AG08396 (cell line): ENCODE data around the gene PRCD.
"Not testable (repeated sequence)": the region's sequence is repeated elsewhere in the genome, so short reads cannot be mapped to it uniquely, and the experiment has no call there.

Experiments used
- DNase-seq: peaks from one replicate; pipeline ENCODE4 v3.0.0; 2012; ENCODE audit warnings: low spot score, mixed read lengths

PRCD gene

DNA sequence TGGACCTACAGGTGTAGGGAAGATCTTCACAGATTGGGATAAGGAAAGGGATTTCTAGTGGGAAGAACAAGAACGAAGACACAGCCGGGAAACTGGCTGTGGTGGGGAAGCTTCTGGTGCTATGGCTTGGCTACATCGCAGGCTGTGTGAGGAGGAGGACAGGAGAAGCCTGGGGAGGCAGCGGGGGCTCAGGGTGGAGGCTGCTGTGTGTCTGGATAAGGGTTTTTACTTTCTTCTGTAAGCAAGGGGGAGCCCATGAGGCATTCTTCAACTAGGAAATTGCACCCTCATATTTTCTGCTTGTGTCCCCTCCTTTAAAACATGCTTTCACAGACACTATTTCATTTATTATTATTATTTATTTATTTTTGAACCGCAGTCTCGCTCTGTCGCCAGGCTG, 35.7 kb upstream of the PRCD start:
- DNase-seq, result no peak

DNA sequence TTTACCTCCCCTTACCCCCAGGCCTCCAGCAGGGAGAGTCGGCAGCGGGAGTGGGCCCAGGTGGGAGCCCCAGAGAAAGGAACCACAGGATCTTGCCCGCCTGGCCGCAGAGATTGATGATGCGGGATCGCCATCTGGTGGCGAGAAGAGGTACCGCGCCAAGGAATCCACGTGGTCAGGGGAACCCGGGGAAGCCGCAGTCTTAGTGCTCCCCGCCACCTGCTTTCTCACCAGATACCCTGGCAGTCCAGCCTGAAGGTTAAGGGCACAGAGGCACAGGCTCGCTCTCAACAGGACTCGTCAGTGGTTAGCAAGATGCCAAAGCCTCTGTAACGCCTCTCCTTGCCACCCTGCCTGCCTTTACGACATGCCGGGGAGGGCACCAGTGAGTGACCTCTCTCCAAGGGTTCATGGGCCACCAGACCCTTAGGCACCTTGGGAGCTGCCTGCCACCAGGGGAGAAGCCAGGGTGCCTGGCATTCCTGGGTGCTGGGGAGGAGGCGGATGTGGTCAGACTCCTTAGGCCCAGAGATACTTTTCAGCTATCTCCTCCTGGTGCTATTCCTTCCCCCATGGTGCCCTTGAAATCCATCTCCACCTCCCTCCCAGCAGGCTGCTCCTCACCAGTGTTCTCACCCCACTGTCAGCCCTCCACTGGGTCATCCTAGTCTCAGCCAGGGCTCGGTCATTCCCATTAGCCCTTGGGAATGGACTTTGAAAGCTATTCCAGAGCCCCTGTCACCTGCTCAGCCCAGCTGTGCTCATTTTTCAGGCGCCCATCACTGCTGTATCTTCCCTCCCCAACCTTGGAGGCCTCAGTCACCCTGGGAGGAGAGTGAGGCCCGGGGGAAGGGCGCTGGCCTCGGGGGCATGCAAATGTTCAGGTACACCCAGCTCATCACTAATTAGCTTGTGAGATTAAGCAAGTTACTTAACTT, 33.2 kb upstream of the PRCD start:
- DNase-seq, result peak; percentile 87

DNA sequence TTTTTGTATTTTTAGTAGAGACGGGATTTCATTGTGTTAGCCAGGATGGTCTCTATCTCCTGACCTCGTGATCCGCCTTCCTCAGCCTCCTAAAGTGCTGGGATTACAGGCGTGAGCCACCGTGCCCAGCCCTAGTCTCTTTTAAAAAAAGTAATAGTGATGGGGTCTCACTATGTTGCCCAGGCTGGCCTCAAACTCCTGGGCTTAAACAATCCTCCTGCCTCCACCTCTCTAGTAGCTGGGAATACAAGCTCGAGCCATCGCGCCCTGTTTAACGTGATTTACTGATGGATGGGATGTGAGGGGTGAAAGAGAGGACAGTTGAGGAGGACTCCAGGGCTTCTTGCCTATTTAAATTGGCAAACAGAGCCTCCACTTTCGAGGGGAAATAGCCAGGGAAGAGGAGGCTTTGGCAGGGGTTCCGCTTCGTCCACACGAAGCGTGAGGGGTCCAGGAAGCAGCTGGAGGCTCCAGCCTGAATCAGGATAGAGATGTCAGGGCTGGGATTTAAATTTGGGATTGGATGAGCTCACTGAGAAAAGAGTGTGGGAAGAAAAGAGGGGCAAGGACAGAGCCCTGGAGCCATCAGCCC, 31.3 kb upstream of the PRCD start:
- DNase-seq, result not testable (repeated sequence)

DNA sequence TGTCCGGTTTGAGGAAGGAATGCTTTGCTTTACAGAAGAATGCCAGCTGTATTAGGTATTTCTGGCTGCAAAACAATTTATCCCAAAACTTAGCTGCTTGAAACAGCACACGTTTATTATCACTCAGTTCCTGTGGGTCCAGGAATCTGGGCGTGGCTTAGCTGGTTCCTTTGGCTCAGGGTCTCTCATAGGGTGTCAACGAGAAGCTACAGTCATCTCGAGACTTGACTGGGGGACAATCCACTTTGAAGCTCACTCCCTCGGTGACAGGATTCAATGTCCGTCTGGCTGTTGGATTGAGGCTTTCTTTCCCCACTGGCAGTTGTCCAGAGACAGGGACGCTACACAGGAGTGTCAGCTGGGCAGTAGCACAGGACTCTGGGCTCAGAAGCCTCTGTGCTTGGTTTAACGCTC, 29.0 kb upstream of the PRCD start:
- no peak for DNase-seq

DNA sequence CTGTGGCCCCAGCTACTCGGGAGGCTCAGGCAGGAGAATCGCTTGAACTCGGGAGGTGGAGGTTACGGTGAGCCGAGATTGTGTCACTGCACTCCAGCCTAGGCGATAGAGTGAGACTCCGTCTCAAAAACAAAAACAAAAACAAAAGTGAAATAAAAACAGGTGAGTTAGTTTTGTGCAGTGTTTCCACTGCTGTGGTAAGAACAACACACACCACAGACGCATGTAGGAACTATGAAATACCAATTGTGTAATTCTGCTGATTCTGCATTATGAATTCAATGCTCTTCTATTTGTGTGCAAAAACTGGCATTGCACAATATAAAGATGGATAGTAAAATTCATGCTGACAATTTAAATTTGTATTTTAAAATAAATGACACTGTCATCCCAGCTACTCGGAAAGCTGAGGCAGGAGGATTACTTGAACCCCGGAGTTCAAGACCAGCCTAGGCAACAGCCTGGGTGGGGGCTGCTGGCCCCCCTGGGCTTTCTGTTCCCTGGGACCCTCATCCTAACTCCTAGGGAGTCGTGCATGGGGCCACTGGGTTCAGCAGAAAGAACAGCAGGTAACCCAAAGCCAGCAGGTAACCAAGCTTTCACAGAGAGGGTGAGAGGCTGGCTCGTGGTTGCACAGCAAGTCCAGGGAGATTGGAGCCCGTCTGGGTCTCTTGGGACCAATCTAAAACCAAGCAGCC, 28.0 kb upstream of the PRCD start:
- DNase-seq, result no peak

DNA sequence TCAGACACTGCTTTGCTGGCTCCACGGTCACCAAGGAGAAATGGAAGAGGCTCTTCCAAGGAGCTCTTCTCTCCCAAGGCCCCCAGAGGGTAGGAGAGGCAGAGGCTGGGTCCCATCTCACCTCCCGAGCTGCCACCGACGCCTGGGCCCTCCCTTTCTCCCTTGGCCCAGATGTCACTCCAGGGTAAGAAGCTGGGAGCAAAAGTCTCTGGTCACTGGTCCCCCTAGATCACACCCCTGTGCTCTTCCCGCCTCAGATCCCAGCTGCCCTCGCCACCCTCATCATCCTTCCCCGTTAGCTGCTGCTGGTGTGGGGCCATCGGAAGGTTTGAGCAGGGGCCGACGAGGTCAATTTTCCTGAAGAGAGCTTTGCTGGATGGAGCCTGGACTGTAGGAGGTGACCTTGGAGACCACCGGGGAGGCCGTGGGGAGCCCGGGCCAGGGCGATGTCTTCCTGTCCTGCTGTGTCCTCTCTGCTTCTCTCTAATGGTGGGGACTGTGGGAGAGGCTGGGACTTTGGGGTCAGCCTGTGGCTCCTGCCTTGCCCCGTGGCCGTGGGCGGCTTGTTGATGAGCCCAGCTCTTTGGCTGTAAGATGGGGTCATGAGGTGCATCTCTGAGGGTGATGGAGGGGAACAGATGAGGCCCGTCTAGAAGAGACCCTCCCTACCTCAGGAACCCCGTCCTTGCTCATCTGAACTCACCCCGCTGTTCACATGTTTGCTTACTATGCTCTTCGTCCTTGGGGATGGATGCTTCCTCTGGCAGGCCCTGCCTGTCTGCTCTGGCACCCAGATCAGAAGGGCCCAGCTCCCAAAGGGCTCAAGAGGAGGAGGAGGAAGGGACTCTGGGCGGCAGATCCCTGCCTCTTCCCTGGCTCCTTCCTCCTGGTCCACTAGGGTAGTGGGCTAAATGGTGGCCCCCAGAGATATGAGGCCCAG, 27.2 kb upstream of the PRCD start:
- DNase-seq, result no peak

DNA sequence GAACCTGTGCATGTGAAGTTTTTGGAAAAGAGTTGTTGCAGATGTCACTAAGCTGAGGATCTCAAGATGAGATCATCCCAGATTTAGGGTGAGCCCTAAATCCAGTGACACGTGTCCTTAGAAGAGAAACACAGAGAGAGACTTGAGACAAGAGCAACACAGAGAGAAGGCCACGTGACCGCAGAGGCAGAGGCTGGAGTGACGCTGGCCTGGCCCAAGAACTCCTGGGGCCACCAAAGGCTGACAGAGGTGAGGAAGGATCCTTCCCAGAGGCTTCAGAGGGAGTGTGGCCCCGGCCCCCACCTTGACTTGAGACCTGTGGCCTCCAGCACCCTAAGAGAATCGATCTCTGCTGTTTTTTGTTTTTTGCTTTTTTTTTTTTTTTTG, 26.5 kb upstream of the PRCD start:
- no peak for DNase-seq

DNA sequence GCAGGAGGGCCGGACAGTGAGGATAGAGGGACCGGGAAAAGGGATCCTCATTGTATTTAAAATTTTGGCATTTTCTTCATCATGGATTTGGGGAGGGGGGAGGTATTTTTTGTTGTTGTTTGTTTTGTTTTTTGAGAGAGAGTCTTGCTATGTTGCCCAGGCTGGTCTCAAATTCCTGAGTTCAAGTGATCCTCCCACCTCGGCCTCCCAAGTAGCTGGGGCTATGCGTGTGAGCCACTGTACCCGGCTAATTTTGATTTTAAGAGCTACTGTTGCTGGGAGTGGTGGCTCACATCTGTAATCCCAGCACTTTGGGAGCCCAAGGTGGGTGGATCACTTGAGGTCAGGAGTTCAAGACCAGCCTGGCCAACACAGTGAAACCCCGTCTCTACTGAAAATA, 25.5 kb upstream of the PRCD start:
- DNase-seq, result not testable (repeated sequence)

DNA sequence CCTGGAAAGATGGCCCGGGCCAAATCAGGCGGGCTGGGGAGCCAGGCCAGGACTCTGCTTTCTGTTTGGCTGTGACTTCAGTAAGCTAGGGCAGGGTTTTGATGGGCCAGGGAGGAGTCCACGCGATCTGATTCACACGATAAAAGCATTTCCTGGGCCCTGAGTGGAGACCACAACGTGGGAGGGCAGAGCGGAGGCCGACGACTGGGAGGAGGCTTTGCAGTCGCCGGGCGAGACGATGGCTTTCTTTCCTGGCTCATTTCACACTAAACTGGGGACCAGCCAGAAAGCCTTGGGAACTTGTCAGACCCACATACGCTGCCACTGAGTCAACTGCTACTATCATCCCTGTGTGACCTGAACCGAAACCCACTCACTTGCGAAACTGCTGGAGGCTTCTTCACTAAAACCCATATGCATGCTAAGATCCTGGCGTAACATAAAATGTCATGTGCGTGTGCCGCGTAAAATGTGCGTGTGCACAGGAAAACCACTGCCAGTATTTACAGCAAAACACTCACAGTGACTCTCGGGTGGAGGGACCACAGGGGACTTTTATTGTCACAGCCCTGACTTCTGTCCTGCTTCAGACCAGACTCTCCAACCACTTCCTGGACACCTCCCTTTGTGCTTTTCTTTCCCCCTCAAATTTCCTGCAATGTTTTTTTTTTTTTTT, 24.4 kb upstream of the PRCD start:
- DNase-seq, result peak; percentile 92

DNA sequence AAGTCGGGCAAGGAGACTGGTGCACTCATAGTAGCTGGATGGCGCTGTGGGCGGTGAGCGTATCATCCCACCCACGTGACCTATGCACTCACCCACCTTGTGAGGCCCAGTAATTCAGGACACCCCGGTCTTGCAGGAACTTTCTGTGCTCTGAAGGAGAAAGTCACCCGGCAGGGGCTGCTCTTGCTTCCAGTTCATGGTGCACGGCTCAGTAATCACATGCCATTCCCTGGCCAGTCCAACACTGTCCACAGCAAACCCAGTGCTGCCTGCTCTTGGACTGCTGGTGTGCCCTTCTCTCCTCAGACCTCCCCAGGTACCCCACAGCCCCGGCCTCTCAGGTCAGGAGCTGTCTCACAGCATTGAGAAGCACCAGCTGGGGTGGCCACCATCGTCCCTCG, 22.2 kb upstream of the PRCD start:
- DNase-seq, result no peak

DNA sequence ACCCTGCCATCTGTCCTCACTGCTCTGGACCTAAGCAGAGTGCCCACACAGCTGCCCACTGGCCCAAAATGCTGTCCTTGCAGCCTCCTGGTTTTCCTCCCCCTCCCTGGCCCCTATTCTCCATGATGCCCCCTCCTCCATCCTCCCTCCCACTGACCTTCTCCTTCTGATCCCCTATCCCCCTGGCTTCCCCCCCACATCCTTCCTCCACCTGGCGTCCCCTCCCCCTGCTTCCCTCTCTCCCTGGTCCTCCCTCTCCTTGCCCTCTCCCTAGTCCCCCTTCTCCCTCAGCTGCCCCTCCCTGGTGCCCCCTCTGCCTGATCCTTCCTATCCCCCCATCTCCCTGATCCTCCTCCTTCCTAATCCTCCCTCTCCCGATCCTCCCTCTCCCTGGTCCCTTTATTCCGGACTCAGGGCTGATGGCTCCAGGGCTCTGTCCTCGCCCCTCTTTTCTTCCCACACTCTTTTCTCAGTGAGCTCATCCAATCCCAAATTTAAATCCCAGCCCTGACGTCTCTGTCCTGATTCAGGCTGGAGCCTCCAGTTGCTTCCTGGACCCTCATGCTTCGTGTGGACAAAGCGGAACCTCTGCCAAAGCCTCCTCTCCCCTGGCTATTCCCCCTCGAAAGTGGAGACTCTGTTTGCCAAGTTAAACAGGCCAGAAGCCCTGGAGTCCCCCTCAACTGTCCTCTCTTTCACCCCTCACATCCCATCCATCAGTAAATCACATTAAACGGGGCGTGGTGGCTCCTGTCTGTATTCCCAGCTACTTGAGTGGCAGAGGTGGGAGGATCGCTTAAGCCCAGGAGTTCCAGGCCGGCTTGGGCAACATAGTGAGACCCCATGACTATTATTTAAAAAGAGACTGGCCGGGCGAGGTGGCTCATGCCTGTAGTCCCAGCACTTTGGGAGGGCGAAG, 20.5 kb upstream of the PRCD start:
- DNase-seq, result no peak

DNA sequence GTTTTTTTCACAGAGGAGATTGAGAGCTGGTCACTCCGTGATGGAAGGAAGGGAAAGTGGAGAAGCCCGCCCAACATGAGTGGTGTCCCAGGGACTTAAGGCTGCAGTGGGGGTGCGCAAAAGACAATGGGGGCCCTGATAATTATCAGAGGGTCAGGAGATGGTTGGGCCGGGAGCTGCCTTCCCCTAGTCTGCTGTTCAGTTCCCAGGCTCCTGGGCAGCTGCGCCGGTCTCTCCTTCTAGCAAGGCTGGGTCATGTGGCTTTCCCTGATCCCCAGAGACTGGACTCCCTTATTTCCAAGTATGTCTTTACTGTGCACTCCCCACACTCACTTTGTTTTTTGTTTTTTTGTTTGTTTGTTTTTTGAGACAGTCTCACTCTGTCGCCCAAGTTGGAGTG, 18.6 kb upstream of the PRCD start:
- no peak for DNase-seq

DNA sequence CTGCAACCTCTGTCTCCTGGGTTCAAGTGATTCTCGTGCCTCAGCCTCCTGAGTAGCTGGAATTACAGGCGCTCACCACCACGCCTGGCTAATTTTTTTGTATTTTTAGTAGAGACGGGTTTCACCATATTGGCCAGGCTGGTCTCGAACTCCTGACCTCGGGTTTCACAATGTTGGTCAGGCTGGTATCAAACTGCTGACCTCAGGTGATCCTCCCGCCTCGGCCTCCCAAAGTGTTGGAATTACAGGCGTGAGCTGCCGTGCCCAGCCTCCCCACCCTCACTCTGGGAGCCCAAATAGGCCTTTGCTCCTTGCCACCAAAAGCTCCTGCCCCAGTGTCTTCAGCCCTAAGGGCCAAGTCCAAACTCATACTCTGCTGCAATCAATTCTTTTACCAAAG, 18.2 kb upstream of the PRCD start:
- DNase-seq, result not testable (repeated sequence)

DNA sequence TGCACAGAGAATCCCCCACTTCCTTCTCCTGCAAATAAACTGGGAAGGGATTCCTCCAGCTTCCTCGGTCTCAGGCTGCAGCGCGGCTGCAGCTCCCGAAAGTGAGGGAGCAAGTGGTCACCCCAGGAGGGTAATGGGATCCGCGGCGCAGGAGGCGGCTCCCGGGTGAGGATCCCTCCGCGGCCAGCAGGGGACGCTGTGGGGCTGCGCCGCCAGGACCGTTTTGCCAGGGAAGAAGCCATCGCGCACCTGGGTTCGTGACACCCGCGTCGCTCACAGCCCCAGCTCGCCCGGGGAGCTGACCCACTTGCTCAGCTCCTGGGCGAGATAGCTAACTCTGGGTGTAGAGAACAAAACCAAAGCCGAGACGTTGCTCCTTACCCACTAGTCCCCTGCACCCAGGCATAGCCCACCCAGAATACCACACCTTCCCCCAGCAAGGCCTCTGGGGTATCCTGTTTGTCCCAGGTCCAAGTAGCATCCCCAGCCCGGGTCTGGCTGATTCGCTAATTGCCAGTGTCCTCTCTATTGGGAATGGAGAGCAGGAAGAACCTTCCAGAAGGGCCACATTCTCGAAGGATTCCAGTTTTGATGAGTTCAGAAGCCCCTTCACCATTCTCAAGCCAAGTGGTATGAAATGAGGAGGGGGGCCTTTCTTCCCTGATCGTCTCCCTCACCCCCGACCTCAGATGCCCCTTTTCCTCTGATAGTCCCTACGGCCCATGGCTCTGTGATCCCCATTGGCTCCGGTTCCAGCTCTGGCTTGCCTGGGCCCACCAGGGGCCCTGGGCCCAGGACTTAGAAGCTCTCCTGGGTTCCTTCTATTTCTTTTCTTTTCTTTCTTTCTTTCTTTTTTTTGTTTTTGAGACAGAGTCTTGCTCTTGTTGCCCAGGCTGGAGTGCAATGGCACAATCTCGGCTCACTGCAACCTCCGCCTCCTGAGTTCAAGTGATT, 16.5 kb upstream of the PRCD start:
- DNase-seq, result peak; percentile 85

DNA sequence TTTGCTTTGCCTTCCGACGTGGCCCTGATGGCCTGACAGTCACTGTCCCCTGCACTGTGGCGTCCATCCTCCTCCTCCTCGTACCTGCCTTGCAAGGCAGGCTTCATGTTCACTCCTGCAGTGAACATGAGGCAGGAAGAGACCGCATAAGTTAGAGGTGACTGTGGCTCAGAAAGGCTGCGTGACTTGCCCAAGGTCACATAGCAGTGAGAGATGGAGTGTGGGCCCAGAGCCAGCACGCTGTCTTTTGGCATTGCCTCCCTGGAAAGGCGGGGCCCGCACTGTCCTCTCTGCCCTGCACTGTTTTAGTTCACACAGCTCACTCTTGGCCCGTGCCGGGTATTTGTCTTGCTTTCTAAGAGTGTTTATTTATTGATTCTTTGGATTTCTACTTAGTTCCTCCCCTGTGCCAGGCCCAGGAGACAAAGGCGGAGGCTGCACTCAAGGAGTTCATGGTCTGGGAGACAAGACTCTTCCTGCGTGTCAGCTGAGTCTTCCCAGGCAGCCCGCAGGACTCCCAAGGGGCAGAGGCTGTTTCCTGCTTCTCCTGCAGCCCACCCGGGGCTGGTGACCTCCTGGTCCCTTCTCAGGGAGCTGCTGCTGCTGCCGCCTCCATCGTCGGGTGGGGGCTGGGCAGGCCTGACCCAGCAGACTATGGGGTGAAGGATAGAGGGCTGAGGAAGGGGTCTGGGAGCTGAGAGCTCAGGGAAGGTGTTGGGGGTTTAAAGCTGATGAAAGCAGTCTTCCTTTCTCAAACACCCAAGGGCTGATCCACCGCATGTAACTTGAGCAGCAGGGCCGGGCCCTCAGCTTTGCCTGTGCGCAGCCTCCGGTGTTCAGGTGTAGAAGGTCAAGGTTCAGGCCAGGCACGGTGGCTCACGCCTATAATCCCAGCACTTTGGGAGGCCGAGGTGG, 15.0 kb upstream of the PRCD start:
- DNase-seq, result peak; percentile 73

DNA sequence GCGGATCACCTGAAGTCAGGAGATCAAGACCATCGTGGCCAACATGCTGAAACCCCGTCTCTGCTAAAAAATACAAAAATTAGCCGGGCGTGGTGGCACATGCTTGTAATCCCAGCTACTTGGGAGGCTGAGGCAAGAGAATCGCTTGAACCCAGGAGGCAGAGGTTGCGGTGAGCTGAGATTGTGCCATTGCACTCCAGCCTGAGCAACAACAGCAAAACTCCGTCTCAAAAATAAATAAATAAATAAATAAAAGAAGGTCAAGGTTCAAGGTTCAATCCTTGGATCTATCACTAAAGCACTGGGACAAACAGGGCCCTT, 14.4 kb upstream of the PRCD start:
- DNase-seq, result not testable (repeated sequence)

DNA sequence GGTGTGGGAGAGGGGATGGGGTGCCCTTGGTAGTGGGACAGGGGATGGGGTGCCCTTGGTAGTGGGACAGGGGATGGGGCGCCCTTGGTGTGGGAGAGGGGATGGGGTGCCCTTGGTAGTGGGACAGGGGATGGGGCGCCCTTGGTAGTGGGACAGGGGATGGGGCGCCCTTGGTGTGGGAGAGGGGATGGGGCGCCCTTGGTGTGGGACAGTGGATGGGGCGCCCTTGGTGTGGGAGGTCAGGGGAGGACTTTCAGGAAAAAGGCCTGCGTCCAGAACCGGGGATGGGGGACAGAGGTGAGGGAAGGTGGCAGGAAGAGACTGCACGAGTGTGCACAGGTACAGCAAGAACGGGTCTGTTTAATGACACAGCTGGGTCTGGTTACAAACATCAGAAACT, 12.8 kb upstream of the PRCD start:
- DNase-seq, result not testable (repeated sequence)
